HG03045 (cell line): Measurements from ENCODE around the gene GLRA2.

Source experiments
- ATAC-seq: cut with Tn5 transposase; IDR thresholded peaks from one replicate; pipeline ENCODE4 v1.9.1; 2021; ENCODE audit warnings: mild to moderate bottlenecking, moderate library complexity; ENCODE audit not compliant: unreplicated experiment

GLRA2 gene

GRCh38 chrX:14697451-14697850 lies 168.1 kb downstream of the GLRA2 start:
- ATAC-seq, result peak; percentile 50

- no peak for ATAC-seq
Observed at GRCh38 chrX:14698790-14699189, 169.5 kb downstream of the GLRA2 start.

GRCh38 chrX:14700982-14701381 lies 171.6 kb downstream of the GLRA2 start:
- ATAC-seq, result no peak

GRCh38 chrX:14702145-14702544 lies 172.8 kb downstream of the GLRA2 start:
- no peak for ATAC-seq

- no peak for ATAC-seq
Observed at GRCh38 chrX:14712096-14712495, 182.8 kb downstream of the GLRA2 start.

- ATAC-seq, result no peak
Observed at GRCh38 chrX:14717949-14718348, 188.6 kb downstream of the GLRA2 start.

- ATAC-seq, result no peak
Observed at GRCh38 chrX:14718403-14718802, 189.1 kb downstream of the GLRA2 start.

GRCh38 chrX:14729058-14729457 lies 199.7 kb downstream of the GLRA2 start:
- no peak for ATAC-seq

- no peak for ATAC-seq
Observed at GRCh38 chrX:14738643-14739042, 209.3 kb downstream of the GLRA2 start.

GRCh38 chrX:14753441-14753840 lies 224.1 kb downstream of the GLRA2 start:
- ATAC-seq, result no peak

- ATAC-seq, result no peak
Observed at GRCh38 chrX:14758029-14758491, 228.7 kb downstream of the GLRA2 start.

- no peak for ATAC-seq
Observed at GRCh38 chrX:14775416-14775815, 246.1 kb downstream of the GLRA2 start.

GRCh38 chrX:14776901-14777300 lies 247.6 kb downstream of the GLRA2 start:
- ATAC-seq, result no peak

- ATAC-seq, result no peak
Observed at GRCh38 chrX:14777525-14777924, 248.2 kb downstream of the GLRA2 start.

- no peak for ATAC-seq
Observed at GRCh38 chrX:14779580-14779979, 250.2 kb downstream of the GLRA2 start.
